ENCODE results near the gene LCK. TPM values are rescaled to one million over a fixed set of nuclear protein-coding genes. Genes with fewer than 3 reads are reported as not detected.

LCK gene
- total and polyA plus RNA-seq, 8 donors: 0.95 to 8.8 (median 1.7) TPM

GRCh38 chr1:32224285-32224684 is 26.8 kb upstream of the LCK start:
- no peak overlapping the region for H3K4me3 ChIP-seq
- H3K36me3 ChIP-seq: peaks cover 0 to 63% of the 10 kb centered on the region in 2 donors
- H3K27me3 ChIP-seq: no peaks in the 10 kb centered on the region
- no peaks in the 10 kb centered on the region for H3K9me3 ChIP-seq
- intact Hi-C loops (cut with DNase I): no loop called here
- H3K27ac ChIP-seq: no peak overlapping the region
- DNase-seq: no peak
- no peak for ATAC-seq
- H3K4me1 ChIP-seq: peaks cover 22 to 28% of the 10 kb centered on the region in 2 donors
- no peak for TF ChIP-seq CTCF (IDR thresholded peaks at IDR 0.05)

GRCh38 chr1:32228771-32229170 is 22.3 kb upstream of the LCK start:
- no peak for DNase-seq
- Histone ChIP-seq H3K9me3 (no peaks in the 10 kb centered on the region), H3K36me3 (peaks cover 0 to 100% of the 10 kb centered on the region in 2 donors), H3K4me1 (peaks cover 2 to 5% of the 10 kb centered on the region in 2 donors), H3K4me3 (no peak overlapping the region), H3K27me3 (no peaks in the 10 kb centered on the region), H3K27ac (no peak overlapping the region)
- TF ChIP-seq CTCF (IDR thresholded peaks at IDR 0.05): no peak
- no peak for ATAC-seq
- intact Hi-C loops (cut with DNase I): no loop called here

- H3K27me3 ChIP-seq: no peaks in the 10 kb centered on the region
- DNase-seq (no peak), ATAC-seq (no peak)
- no peaks in the 10 kb centered on the region for H3K9me3 ChIP-seq
- H3K27ac ChIP-seq: no peak overlapping the region
- H3K4me3 ChIP-seq: no peak overlapping the region
- peaks cover 0 to 82% of the 10 kb centered on the region in 2 donors for H3K36me3 ChIP-seq
- H3K4me1 ChIP-seq: no peaks in the 10 kb centered on the region
- intact Hi-C loops (cut with DNase I): no loop called here
- TF ChIP-seq CTCF (IDR thresholded peaks at IDR 0.05): no peak
These were observed 19.1 kb upstream of the LCK start for GRCh38 chr1:32231843-32232432.

- no peak for ATAC-seq
- Histone ChIP-seq H3K36me3 (peaks cover 0 to 74% of the 10 kb centered on the region in 2 donors), H3K27me3 (no peaks in the 10 kb centered on the region), H3K27ac (no peak overlapping the region), H3K9me3 (no peaks in the 10 kb centered on the region), H3K4me3 (no peak overlapping the region), H3K4me1 (no peaks in the 10 kb centered on the region)
- DNase-seq: peak in 1 of 4 donors; percentile 2
- no peak for TF ChIP-seq CTCF (IDR thresholded peaks at IDR 0.05)
- intact Hi-C loops (cut with DNase I): no loop called here
These were observed 18.3 kb upstream of the LCK start for GRCh38 chr1:32232558-32233304.

- Histone ChIP-seq H3K27me3 (peaks cover 0 to 3% of the 10 kb centered on the region in 2 donors), H3K27ac (no peak overlapping the region), H3K9me3 (no peaks in the 10 kb centered on the region), H3K4me1 (peaks cover 1 to 3% of the 10 kb centered on the region in 2 donors), H3K36me3 (peaks cover 0 to 54% of the 10 kb centered on the region in 2 donors), H3K4me3 (no peak overlapping the region)
- TF ChIP-seq CTCF (IDR thresholded peaks at IDR 0.05): no peak
- DNase-seq (no peak), ATAC-seq (no peak)
- intact Hi-C loops (cut with DNase I): no loop called here
These were observed 16.3 kb upstream of the LCK start for GRCh38 chr1:32234792-32235191.

Data from left lung (tissue), 10 donors.